HCT116 (cell line): ENCODE measurements around the gene PGGHG. TPM values are rescaled to one million over a fixed set of nuclear protein-coding genes. Genes with fewer than 3 reads are reported as not detected.

Experiments used
- ATAC-seq: fragments of 200-7000 bp; cut with Tn5 transposase; 2 replicates; pipeline ENCODE4 v1.9.1; 2020; ENCODE audit warnings: mild to moderate bottlenecking, moderate library complexity
- BruUV-seq: library from RNA; stranded (reverse); fragments of 400-500 nt; replicated peaks from 2 replicates; lab custom pipeline; 2021; lab: Mats Ljungman, UMichigan
- CTCF ChIA-PET: fragments of 300-600 bp; sonication (Branson Sonifier 250); formaldehyde crosslinking; loops from one replicate; lab custom pipeline; 2021; ENCODE audit warnings: antibody characterized with exemption; lab: Charles Lee
- POLR2A ChIA-PET: fragments of 300-600, 350-600 bp; sonication (Branson Sonifier 250); formaldehyde crosslinking; loops from one replicate; lab custom pipeline; 2021; ENCODE audit warnings: antibody characterized with exemption; lab: Charles Lee
- RAD21 ChIA-PET, 2 experiments: fragments of 300-600 bp; sonication (Branson Sonifier 250); formaldehyde crosslinking; loops; one replicate each; lab custom pipeline; 2023; ENCODE audit warnings: low total read pairs in 2 of 2; ENCODE audit not compliant: uncharacterized antibody in 2 of 2, unreplicated experiment in 2 of 2, low non-redundant PET in 1 of 2; lab: Charles Lee
- DNase-seq: peaks from one replicate; pipeline ENCODE4 v3.0.0-alpha.2; 2010; ENCODE audit warnings: low read depth, low spot score
- H2AFZ ChIP-seq: fragments of 200-600 bp; shearing (Covaris generic), sonication (generic); 2 replicates; pipeline ENCODE4 v1.6.1; 2017; ENCODE audit warnings: low read depth, mixed run types, mixed read lengths, antibody characterized with exemption, low read length; ENCODE audit not compliant: poor library complexity, severe bottlenecking
- H3K27ac ChIP-seq: 2 replicates; pipeline ENCODE4 v1.5.1; 2012; ENCODE audit warnings: low read depth, low read length
- H3K27me3 ChIP-seq: fragments of 200-600 bp; sonication (generic); 2 replicates; pipeline ENCODE4 v1.6.1; 2016; ENCODE audit warnings: mixed run types, low read length, mixed read lengths; ENCODE audit not compliant: insufficient read depth
- H3K36me3 ChIP-seq, 2 experiments: fragments of 200-500 bp in 1 of 2; fragments of 200-600 bp in 1 of 2; sonication (Bioruptor generic) in 1 of 2; sonication (generic) in 1 of 2; 2 replicates each; pipeline versions ENCODE4 v1.5.1 to v1.6.1; 2014 to 2016; ENCODE audit warnings: low read length in 2 of 2, inconsistent platforms in 1 of 2, mixed read lengths in 1 of 2, mixed run types in 1 of 2; ENCODE audit not compliant: insufficient read depth in 2 of 2, control insufficient read depth in 1 of 2
- H3K4me1 ChIP-seq, 2 experiments: fragments of 200-600 bp in 1 of 2; sonication (generic) in 1 of 2; 2 replicates each; pipeline versions ENCODE4 v1.5.1 to v1.6.1; 2012 to 2017; ENCODE audit warnings: low read length in 2 of 2, inconsistent platforms in 1 of 2, mild to moderate bottlenecking in 1 of 2, mixed read lengths in 1 of 2, mixed run types in 1 of 2, moderate library complexity in 1 of 2; ENCODE audit not compliant: insufficient read depth in 2 of 2, control insufficient read depth in 1 of 2
- H3K4me2 ChIP-seq: fragments of 200-600 bp; sonication (generic); 2 replicates; pipeline ENCODE4 v1.6.1; 2017; ENCODE audit warnings: mixed run types, low read length, mixed read lengths
- H3K4me3 ChIP-seq, 2 experiments: fragments of 200-600 bp in 1 of 2; sonication (generic) in 1 of 2; replicated peaks in 1 of 2; 2 replicates each; pipeline ENCODE4 v1.5.1; 2011 to 2016; ENCODE audit warnings: low read length in 2 of 2, control low read depth in 1 of 2, low read depth in 1 of 2, mild to moderate bottlenecking in 1 of 2, mixed read lengths in 1 of 2, mixed run types in 1 of 2
- H3K79me2 ChIP-seq: fragments of 200-600 bp; sonication (generic); 2 replicates; pipeline ENCODE4 v1.6.1; 2017; ENCODE audit warnings: mild to moderate bottlenecking, mixed run types, low read length, moderate library complexity, mixed read lengths; ENCODE audit not compliant: insufficient read depth
- H3K9ac ChIP-seq: fragments of 200-600 bp; sonication (generic); 2 replicates; pipeline ENCODE4 v1.6.1; 2016; ENCODE audit warnings: low read length, mixed read lengths
- H3K9me2 ChIP-seq: fragments of 200-600 bp; sonication (generic), shearing (Covaris generic); 2 replicates; pipeline ENCODE4 v1.6.1; 2017; ENCODE audit warnings: mixed run types, mild to moderate bottlenecking, moderate library complexity; ENCODE audit not compliant: insufficient read depth
- H3K9me3 ChIP-seq, 2 experiments: fragments of 200-500 bp in 1 of 2; fragments of 200-600 bp in 1 of 2; sonication (Bioruptor generic) in 1 of 2; sonication (generic) in 1 of 2; 2 replicates each; pipeline ENCODE4 v1.6.1; 2014 to 2017; ENCODE audit warnings: low read length in 2 of 2, mixed read lengths in 2 of 2, inconsistent platforms in 1 of 2, low read depth in 1 of 2, mild to moderate bottlenecking in 1 of 2, mixed run types in 1 of 2, moderate library complexity in 1 of 2; ENCODE audit not compliant: control insufficient read depth in 1 of 2, insufficient read depth in 1 of 2
- H4K20me1 ChIP-seq: fragments of 200-600 bp; sonication (generic), shearing (Covaris generic); 2 replicates; pipeline ENCODE4 v1.6.1; 2017; ENCODE audit warnings: mixed run types, mild to moderate bottlenecking, moderate library complexity; ENCODE audit not compliant: insufficient read depth
- EGR1 ChIP-seq: IDR thresholded peaks from 2 replicates; pipeline ENCODE4 v1.6.1; 2012; ENCODE audit warnings: low read depth
- EZH2phosphoT487 ChIP-seq: fragments of 200-600 bp; IDR thresholded peaks from 2 replicates; pipeline ENCODE4 v1.6.1; 2018; ENCODE audit warnings: antibody characterized with exemption, borderline replicate concordance
- POLR2A ChIP-seq: IDR thresholded peaks from 2 replicates; pipeline ENCODE4 v1.7.0; 2011; ENCODE audit warnings: borderline replicate concordance; ENCODE audit not compliant: insufficient read depth, insufficient read length; ENCODE audit errors: extremely low read depth
- SRF ChIP-seq: IDR thresholded peaks from 2 replicates; pipeline ENCODE4 v1.6.1; 2012; ENCODE audit warnings: low read depth
- intact Hi-C: fragments of 100-400 bp; cut with micrococcal nuclease; formaldehyde crosslinking; loops from 2 replicates; pipeline ENCODE4 v1.10.0; 2022
- total RNA-seq: library from RNA; stranded (reverse); gene quantifications from one replicate; pipeline ENCODE4 v1.2.1, GENCODE V29; 2021; ENCODE audit not compliant: unreplicated experiment
- TF ChIP-seq, protein P1 (sequence below): IDR thresholded peaks from 2 replicates; pipeline ENCODE4 v1.6.1; 2012
- TF ChIP-seq, protein P2 (sequence below), 3 experiments: fragments of 200-600 bp in 1 of 3; sonication (generic) in 1 of 3; IDR thresholded peaks in 2 of 3; conservative IDR thresholded peaks in 1 of 3; 2 replicates each; pipeline ENCODE4 v1.5.1; 2012 to 2017; ENCODE audit warnings: low read depth in 2 of 3, low read length in 2 of 3, antibody characterized with exemption in 1 of 3, borderline replicate concordance in 1 of 3, control low read depth in 1 of 3, mild to moderate bottlenecking in 1 of 3, mixed read lengths in 1 of 3, mixed run types in 1 of 3, moderate library complexity in 1 of 3; ENCODE audit not compliant: insufficient read depth in 1 of 3

PGGHG gene
- total RNA-seq, 1 experiment from 2014 or later = 57.5 TPM

DNA sequence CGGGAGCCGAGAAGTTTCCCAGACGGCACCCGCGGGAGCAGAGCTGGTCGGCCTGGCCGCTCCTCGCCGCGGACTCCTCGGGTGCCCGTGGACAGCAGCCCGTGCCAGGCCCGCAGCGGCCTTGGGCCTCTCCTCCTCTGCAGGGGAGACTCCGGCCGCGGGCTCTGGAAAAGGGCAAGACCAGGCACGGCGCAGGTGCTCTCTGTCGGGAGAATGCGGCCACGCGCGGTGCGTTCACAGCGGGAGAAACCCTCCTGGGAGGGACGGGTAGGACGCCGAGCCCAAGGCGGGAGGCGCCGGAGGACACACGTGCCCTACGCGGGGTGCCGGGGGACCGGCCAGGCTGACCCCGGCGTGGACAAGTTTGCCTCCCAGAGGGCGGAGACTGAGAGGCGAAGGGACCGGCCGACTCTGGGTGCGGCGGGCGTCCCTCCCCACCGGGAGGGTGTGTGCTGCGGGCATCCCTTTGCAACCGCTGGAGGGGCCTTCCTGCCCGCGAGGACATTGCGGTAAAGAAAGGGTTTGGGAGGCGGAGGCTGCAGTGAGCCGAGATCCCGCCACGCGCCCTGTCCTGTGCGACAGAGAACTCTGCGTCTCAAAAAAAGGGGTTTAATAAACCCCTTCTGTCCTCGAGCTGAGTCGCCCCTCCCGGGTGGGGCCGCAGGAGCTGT is 27.2 kb downstream of the PGGHG start:
- H2AFZ ChIP-seq = no peak overlapping the region
- CTCF ChIA-PET = interaction anchor here (1.2 to 1.8 kb wide), 2 partner anchors 8 to 10 kb away, joined by 6 to 8 read pairs; partner anchors contain the start of gene IFITM2
- no peak overlapping the region for H3K4me3 ChIP-seq

More for the DNA sequence above, 27.2 kb downstream of the PGGHG start:
- Histone ChIP-seq H3K79me2 (peaks cover 12% of the 10 kb centered on the region), H4K20me1 (no peaks in the 10 kb centered on the region), H3K4me2 (no peak overlapping the region), H3K9me2 (no peaks in the 10 kb centered on the region), H3K36me3 (no peaks in the 10 kb centered on the region), H3K27ac (no peak overlapping the region), H3K27me3 (no peaks in the 10 kb centered on the region), H3K9ac (no peak overlapping the region), H3K9me3 (no peaks in the 10 kb centered on the region), H3K4me1 (peaks cover 10 to 16% of the 10 kb centered on the region in 2 experiments)
- no peak for DNase-seq
- ChIA-PET POLR2A (no interaction called here), RAD21 (no interaction called here)
- ATAC-seq = no peak
- intact Hi-C loops = no loop called here
- no TSS peak for BruUV-seq
- TF ChIP-seq EGR1 (no peak), POLR2A (no peak), EZH2phosphoT487 (no peak), SRF (no peak)
- TF ChIP-seq, protein P1, sequence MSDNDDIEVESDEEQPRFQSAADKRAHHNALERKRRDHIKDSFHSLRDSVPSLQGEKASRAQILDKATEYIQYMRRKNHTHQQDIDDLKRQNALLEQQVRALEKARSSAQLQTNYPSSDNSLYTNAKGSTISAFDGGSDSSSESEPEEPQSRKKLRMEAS = no peak
- TF ChIP-seq, protein P2, sequence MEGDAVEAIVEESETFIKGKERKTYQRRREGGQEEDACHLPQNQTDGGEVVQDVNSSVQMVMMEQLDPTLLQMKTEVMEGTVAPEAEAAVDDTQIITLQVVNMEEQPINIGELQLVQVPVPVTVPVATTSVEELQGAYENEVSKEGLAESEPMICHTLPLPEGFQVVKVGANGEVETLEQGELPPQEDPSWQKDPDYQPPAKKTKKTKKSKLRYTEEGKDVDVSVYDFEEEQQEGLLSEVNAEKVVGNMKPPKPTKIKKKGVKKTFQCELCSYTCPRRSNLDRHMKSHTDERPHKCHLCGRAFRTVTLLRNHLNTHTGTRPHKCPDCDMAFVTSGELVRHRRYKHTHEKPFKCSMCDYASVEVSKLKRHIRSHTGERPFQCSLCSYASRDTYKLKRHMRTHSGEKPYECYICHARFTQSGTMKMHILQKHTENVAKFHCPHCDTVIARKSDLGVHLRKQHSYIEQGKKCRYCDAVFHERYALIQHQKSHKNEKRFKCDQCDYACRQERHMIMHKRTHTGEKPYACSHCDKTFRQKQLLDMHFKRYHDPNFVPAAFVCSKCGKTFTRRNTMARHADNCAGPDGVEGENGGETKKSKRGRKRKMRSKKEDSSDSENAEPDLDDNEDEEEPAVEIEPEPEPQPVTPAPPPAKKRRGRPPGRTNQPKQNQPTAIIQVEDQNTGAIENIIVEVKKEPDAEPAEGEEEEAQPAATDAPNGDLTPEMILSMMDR (IDR thresholded peaks at IDR 0.05 in 2 of 3, conservative IDR thresholded peaks at IDR 0.05 in 1 of 3; ENCODE audit: borderline replicate concordance in 1 of 3, insufficient read depth in 1 of 3, low read depth in 2 of 3, low read length in 2 of 3) = no peak
